GM12878 (cell line): Measurements from ENCODE around the gene ZBTB24. TPM values are rescaled to one million over a fixed set of nuclear protein-coding genes. Genes with fewer than 3 reads are reported as not detected.
A peak's percentile ranks its signal among the peaks of the same experiment; 100 is the strongest.

Experiments used
- ASH2L ChIP-seq: fragments of 300-600, 200-600 bp; sonication (generic); IDR thresholded peaks from 2 replicates; pipeline ENCODE4 v1.6.1; 2017; ENCODE audit warnings: low read depth, mild to moderate bottlenecking, borderline replicate concordance
- BHLHE40 ChIP-seq, 2 experiments: fragments of 450-650 bp in 1 of 2; IDR thresholded peaks; 2 replicates each; pipeline ENCODE4 v1.6.1; 2011 to 2017; ENCODE audit warnings: low read depth in 2 of 2, borderline replicate concordance in 1 of 2, improper control_type of control experiment in 1 of 2, low read length in 1 of 2, mild to moderate bottlenecking in 1 of 2
- CHD1 ChIP-seq: IDR thresholded peaks from 2 replicates; pipeline ENCODE4 v1.6.1; 2012; ENCODE audit warnings: low read depth, low read length, improper control_type of control experiment
- CREM ChIP-seq: IDR thresholded peaks from 2 replicates; pipeline ENCODE4 v1.6.1; 2014; ENCODE audit warnings: antibody characterized with exemption, low read depth
- IRF4 ChIP-seq: IDR thresholded peaks from 2 replicates; pipeline ENCODE4 v1.6.1; 2011; ENCODE audit warnings: low read depth, low read length
- KLF5 ChIP-seq: fragments of 450-650 bp; IDR thresholded peaks from 2 replicates; pipeline ENCODE4 v1.6.1; 2014; ENCODE audit warnings: mild to moderate bottlenecking; ENCODE audit not compliant: partially characterized antibody
- RB1 ChIP-seq: fragments of 450-650 bp; formaldehyde crosslinking; IDR thresholded peaks from 2 replicates; pipeline ENCODE4 v1.6.1; 2017; ENCODE audit warnings: mild to moderate bottlenecking, borderline replicate concordance
- RBBP5 ChIP-seq: fragments of 200-600 bp; sonication (generic); conservative IDR thresholded peaks from 2 replicates; pipeline ENCODE4 v1.6.1; 2016
- STAT1 ChIP-seq: fragments of 450-650 bp; conservative IDR thresholded peaks from 2 replicates; pipeline ENCODE4 v1.6.1; 2014; ENCODE audit warnings: antibody characterized with exemption, mild to moderate bottlenecking
- TCF12 ChIP-seq: IDR thresholded peaks from 2 replicates; pipeline ENCODE4 v1.6.1; 2011; ENCODE audit warnings: low read depth, mild to moderate bottlenecking, low read length
- polyA plus RNA-seq, 11 experiments: library from polyadenylated mRNA; depleted of rRNA in 4 of 11; unstranded in 6 of 11; stranded (reverse) in 5 of 11; fragments of >200 nt; fragmentation: Nextera tagmentation in 4 of 11; fragmentation: Illumina TruSeq in 1 of 11; extraction: Ambion mirVana in 4 of 11; extraction: Trizol in 1 of 11; gene quantifications; 1 replicate in 1 of 11; 2 replicates in 10 of 11; pipeline versions ENCODE4 v1.2.1 to v1.2.3, GENCODE V29; 2011 to 2016; ENCODE audit warnings: inconsistent platforms in 2 of 11, missing spikeins in 2 of 11, low read depth in 1 of 11
- total RNA-seq, 4 experiments: library from RNA; depleted of rRNA in 3 of 4; stranded (reverse); fragments of >200 nt in 3 of 4; fragmentation: Illumina TruSeq in 1 of 4; extraction: Trizol in 1 of 4; gene quantifications; 2 replicates each; pipeline versions ENCODE4 v1.2.1 to v1.2.3, GENCODE V29; 2013 to 2021
- TF ChIP-seq, protein P1 (sequence below): IDR thresholded peaks from 2 replicates; pipeline ENCODE4 v1.6.1; 2011; ENCODE audit warnings: low read depth, low read length, improper control_type of control experiment, borderline replicate concordance
- TF ChIP-seq, protein P2 (sequence below): IDR thresholded peaks from 2 replicates; pipeline ENCODE4 v1.6.1; 2011; ENCODE audit warnings: low read depth, mild to moderate bottlenecking, low read length, moderate library complexity, borderline replicate concordance; ENCODE audit errors: extremely low read depth
- TF ChIP-seq, protein P3 (sequence below): fragments of 150-350 bp; IDR thresholded peaks from 2 replicates; pipeline ENCODE4 v1.6.1; 2014; ENCODE audit warnings: mild to moderate bottlenecking, low read depth, low read length
- TF ChIP-seq, protein P4 (sequence below): fragments of 150-350 bp; IDR thresholded peaks from 2 replicates; pipeline ENCODE4 v1.6.1; 2016; ENCODE audit warnings: low read depth, low read length
- TF ChIP-seq, protein P5 (sequence below): fragments of 450-650 bp; formaldehyde crosslinking; IDR thresholded peaks from 2 replicates; pipeline ENCODE4 v1.5.0; 2022; ENCODE audit warnings: mild to moderate bottlenecking, missing genetic modification characterization

The ZBTB24 gene
- total and polyA plus RNA-seq, 10 of the 15 experiments (the other 5 are each of a cell fraction or from before 2014, with no cell fraction given), result 2.9 to 17.7 (median 8.5) TPM

DNA sequence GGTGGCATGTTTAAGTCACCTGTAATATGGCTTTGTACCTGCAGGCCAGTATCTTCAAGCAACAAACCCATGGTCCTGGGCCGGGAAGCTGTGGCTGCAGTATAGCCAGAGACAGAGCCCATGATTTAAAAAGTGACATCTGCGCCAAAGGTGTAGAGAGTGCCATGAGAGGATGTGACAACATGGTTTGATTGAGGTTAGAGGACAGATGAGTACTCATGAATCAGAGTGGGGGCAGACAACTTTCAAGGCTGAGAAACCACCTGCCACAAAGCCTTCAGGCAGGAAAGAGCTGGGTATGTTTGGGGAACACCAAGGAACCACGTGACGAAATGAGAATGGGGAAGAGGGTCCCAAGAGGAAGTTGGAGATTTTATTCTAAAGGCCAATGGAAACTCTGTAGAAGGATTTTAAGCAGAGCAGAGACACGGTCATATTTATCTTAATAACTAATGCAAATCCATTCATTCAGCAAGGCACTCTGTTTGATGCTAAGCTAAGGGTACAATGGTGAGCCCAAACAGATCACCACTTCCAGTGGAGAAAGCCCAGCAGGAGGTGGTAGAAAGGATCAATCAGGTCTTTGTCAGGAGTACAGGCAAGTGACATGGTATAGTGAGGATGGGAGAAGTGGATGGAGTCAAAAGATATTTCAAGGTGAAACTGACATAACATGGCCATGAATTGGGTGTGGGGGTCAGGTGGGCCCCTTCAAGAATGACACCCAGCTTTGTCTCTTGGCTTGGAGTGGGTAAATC, 24.1 kb downstream of the ZBTB24 start (continued):
- TF ChIP-seq, protein P1, sequence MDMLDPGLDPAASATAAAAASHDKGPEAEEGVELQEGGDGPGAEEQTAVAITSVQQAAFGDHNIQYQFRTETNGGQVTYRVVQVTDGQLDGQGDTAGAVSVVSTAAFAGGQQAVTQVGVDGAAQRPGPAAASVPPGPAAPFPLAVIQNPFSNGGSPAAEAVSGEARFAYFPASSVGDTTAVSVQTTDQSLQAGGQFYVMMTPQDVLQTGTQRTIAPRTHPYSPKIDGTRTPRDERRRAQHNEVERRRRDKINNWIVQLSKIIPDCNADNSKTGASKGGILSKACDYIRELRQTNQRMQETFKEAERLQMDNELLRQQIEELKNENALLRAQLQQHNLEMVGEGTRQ, result no peak; the same call in 1 of the 2 replicates
- TF ChIP-seq ASH2L (no peak), RB1 (no peak), BHLHE40 (IDR thresholded peaks at IDR 0.05; ENCODE audit: borderline replicate concordance in 1 of 2, low read depth in 2 of 2, low read length in 1 of 2) (peak in 1 of 2 experiments; percentile 57; a peak in 2 of 4 replicates), TCF12 (0 out of 2 replicates have a peak, but pooled peaks have one; percentile 51), STAT1 (no peak), CHD1 (no peak), KLF5 (no peak), RBBP5 (no peak), IRF4 (no peak), CREM (peak; percentile 44; the same call in 1 of the 2 replicates)
- TF ChIP-seq, protein P2, sequence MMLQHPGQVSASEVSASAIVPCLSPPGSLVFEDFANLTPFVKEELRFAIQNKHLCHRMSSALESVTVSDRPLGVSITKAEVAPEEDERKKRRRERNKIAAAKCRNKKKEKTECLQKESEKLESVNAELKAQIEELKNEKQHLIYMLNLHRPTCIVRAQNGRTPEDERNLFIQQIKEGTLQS, result 0 out of 2 replicates have a peak, but pooled peaks have one; percentile 6
- TF ChIP-seq, protein P3, sequence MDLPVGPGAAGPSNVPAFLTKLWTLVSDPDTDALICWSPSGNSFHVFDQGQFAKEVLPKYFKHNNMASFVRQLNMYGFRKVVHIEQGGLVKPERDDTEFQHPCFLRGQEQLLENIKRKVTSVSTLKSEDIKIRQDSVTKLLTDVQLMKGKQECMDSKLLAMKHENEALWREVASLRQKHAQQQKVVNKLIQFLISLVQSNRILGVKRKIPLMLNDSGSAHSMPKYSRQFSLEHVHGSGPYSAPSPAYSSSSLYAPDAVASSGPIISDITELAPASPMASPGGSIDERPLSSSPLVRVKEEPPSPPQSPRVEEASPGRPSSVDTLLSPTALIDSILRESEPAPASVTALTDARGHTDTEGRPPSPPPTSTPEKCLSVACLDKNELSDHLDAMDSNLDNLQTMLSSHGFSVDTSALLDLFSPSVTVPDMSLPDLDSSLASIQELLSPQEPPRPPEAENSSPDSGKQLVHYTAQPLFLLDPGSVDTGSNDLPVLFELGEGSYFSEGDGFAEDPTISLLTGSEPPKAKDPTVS, result no peak
- TF ChIP-seq, protein P4, sequence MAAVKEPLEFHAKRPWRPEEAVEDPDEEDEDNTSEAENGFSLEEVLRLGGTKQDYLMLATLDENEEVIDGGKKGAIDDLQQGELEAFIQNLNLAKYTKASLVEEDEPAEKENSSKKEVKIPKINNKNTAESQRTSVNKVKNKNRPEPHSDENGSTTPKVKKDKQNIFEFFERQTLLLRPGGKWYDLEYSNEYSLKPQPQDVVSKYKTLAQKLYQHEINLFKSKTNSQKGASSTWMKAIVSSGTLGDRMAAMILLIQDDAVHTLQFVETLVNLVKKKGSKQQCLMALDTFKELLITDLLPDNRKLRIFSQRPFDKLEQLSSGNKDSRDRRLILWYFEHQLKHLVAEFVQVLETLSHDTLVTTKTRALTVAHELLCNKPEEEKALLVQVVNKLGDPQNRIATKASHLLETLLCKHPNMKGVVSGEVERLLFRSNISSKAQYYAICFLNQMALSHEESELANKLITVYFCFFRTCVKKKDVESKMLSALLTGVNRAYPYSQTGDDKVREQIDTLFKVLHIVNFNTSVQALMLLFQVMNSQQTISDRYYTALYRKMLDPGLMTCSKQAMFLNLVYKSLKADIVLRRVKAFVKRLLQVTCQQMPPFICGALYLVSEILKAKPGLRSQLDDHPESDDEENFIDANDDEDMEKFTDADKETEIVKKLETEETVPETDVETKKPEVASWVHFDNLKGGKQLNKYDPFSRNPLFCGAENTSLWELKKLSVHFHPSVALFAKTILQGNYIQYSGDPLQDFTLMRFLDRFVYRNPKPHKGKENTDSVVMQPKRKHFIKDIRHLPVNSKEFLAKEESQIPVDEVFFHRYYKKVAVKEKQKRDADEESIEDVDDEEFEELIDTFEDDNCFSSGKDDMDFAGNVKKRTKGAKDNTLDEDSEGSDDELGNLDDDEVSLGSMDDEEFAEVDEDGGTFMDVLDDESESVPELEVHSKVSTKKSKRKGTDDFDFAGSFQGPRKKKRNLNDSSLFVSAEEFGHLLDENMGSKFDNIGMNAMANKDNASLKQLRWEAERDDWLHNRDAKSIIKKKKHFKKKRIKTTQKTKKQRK, result no peak
- TF ChIP-seq, protein P5, sequence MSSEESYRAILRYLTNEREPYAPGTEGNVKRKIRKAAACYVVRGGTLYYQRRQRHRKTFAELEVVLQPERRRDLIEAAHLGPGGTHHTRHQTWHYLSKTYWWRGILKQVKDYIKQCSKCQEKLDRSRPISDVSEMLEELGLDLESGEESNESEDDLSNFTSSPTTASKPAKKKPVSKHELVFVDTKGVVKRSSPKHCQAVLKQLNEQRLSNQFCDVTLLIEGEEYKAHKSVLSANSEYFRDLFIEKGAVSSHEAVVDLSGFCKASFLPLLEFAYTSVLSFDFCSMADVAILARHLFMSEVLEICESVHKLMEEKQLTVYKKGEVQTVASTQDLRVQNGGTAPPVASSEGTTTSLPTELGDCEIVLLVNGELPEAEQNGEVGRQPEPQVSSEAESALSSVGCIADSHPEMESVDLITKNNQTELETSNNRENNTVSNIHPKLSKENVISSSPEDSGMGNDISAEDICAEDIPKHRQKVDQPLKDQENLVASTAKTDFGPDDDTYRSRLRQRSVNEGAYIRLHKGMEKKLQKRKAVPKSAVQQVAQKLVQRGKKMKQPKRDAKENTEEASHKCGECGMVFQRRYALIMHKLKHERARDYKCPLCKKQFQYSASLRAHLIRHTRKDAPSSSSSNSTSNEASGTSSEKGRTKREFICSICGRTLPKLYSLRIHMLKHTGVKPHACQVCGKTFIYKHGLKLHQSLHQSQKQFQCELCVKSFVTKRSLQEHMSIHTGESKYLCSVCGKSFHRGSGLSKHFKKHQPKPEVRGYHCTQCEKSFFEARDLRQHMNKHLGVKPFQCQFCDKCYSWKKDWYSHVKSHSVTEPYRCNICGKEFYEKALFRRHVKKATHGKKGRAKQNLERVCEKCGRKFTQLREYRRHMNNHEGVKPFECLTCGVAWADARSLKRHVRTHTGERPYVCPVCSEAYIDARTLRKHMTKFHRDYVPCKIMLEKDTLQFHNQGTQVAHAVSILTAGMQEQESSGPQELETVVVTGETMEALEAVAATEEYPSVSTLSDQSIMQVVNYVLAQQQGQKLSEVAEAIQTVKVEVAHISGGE (CRISPR knock-in tag), result no peak
